Neural cell (in vitro differentiated cells): ENCODE data around the gene DUSP22. TPM values are rescaled to one million over a fixed set of nuclear protein-coding genes. Genes with fewer than 3 reads are reported as not detected.

Experiments used
- H2AFZ ChIP-seq: fragments of 200-600, 300-800 bp; sonication (generic), shearing (Covaris generic); 2 replicates; pipeline ENCODE4 v1.6.0; 2014; ENCODE audit warnings: low read depth, mild to moderate bottlenecking, antibody characterized with exemption, low read length, moderate library complexity
- H3F3A ChIP-seq: fragments of 200-600 bp; shearing (Covaris generic); 2 replicates; pipeline ENCODE4 v1.6.1; 2016; ENCODE audit warnings: mild to moderate bottlenecking, moderate library complexity, mixed read lengths, antibody characterized with exemption, low read length; ENCODE audit not compliant: insufficient read depth, poor library complexity, severe bottlenecking
- H3K27ac ChIP-seq: fragments of 200-600, 300-800 bp; sonication (generic), shearing (Covaris generic); 2 replicates; pipeline ENCODE4 v1.5.1; 2014; ENCODE audit warnings: mild to moderate bottlenecking, low read length, moderate library complexity
- H3K27me3 ChIP-seq: fragments of 300-800, 200-600 bp; sonication (generic), shearing (Covaris generic); 2 replicates; pipeline ENCODE4 v1.6.0; 2014; ENCODE audit warnings: mild to moderate bottlenecking, low read depth, low read length, moderate library complexity; ENCODE audit not compliant: insufficient read depth
- H3K36me3 ChIP-seq: fragments of 300-800, 200-600 bp; sonication (generic), shearing (Covaris generic); 2 replicates; pipeline ENCODE4 v1.5.1; 2014; ENCODE audit warnings: mild to moderate bottlenecking, antibody characterized with exemption, low read length, moderate library complexity; ENCODE audit not compliant: insufficient read depth
- H3K4me2 ChIP-seq: fragments of 300-800, 200-600 bp; sonication (generic), shearing (Covaris generic); 2 replicates; pipeline ENCODE4 v1.6.0; 2014; ENCODE audit warnings: mild to moderate bottlenecking, low read length
- H3K4me3 ChIP-seq: fragments of 300-800, 200-600 bp; sonication (generic), shearing (Covaris generic); 2 replicates; pipeline ENCODE4 v1.5.1; 2014; ENCODE audit warnings: mild to moderate bottlenecking, low read length, moderate library complexity
- H3K79me2 ChIP-seq: fragments of 200-600 bp; shearing (Covaris generic); replicated peaks from 2 replicates; pipeline ENCODE4 v1.6.0; 2014; ENCODE audit warnings: mild to moderate bottlenecking, low read length, moderate library complexity; ENCODE audit not compliant: insufficient read depth
- H3K9ac ChIP-seq: fragments of 300-800, 200-600 bp; sonication (generic), shearing (Covaris generic); 2 replicates; pipeline ENCODE4 v1.6.1; 2016; ENCODE audit warnings: mild to moderate bottlenecking, low read length, mixed read lengths
- H3K9me2 ChIP-seq: fragments of 200-600 bp; shearing (Covaris generic); 2 replicates; pipeline ENCODE4 v1.6.1; 2016; ENCODE audit warnings: mild to moderate bottlenecking, low read length, mixed read lengths; ENCODE audit not compliant: insufficient read depth
- H3K9me3 ChIP-seq: fragments of 200-600, 300-800 bp; sonication (generic), shearing (Covaris generic); 2 replicates; pipeline ENCODE4 v1.6.1; 2016; ENCODE audit warnings: mild to moderate bottlenecking, mixed run types, low read length, moderate library complexity, mixed read lengths
- H4K20me1 ChIP-seq: fragments of 200-600 bp; shearing (Covaris generic); 2 replicates; pipeline ENCODE4 v1.6.1; 2016; ENCODE audit warnings: mild to moderate bottlenecking, mixed run types; ENCODE audit not compliant: insufficient read depth
- CTCF ChIP-seq: fragments of 450-650 bp; IDR thresholded peaks from 2 replicates; pipeline ENCODE4 v1.5.1; 2014; ENCODE audit warnings: antibody characterized with exemption, mild to moderate bottlenecking, moderate library complexity; ENCODE audit not compliant: poor library complexity, severe bottlenecking
- EP300 ChIP-seq: fragments of 450-650 bp; conservative IDR thresholded peaks from 2 replicates; pipeline ENCODE4 v1.6.1; 2014; ENCODE audit warnings: antibody characterized with exemption, mild to moderate bottlenecking, moderate library complexity; ENCODE audit not compliant: poor library complexity, severe bottlenecking
- EZH2 ChIP-seq: fragments of 200-600, 300-800 bp; shearing (Covaris generic), sonication (generic); IDR thresholded peaks from 2 replicates; pipeline ENCODE4 v1.6.1; 2014; ENCODE audit warnings: antibody characterized with exemption, low read length, borderline replicate concordance, mild to moderate bottlenecking; ENCODE audit not compliant: insufficient read depth, poor library complexity, severe bottlenecking
- MXI1 ChIP-seq: fragments of 450-650 bp; conservative IDR thresholded peaks from 2 replicates; pipeline ENCODE4 v1.6.1; 2014; ENCODE audit warnings: antibody characterized with exemption, mild to moderate bottlenecking; ENCODE audit not compliant: poor library complexity, severe bottlenecking
- POLR2AphosphoS5 ChIP-seq: IDR thresholded peaks from 2 replicates; pipeline ENCODE4 v1.6.1; 2012
- RAD21 ChIP-seq: fragments of 450-650 bp; conservative IDR thresholded peaks from 2 replicates; pipeline ENCODE4 v1.6.1; 2014; ENCODE audit warnings: antibody characterized with exemption, mild to moderate bottlenecking, moderate library complexity
- REST ChIP-seq: IDR thresholded peaks from 2 replicates; pipeline ENCODE4 v1.6.1; 2012; ENCODE audit warnings: borderline replicate concordance
- SMC3 ChIP-seq: fragments of 450-650 bp; conservative IDR thresholded peaks from 2 replicates; pipeline ENCODE4 v1.6.1; 2014; ENCODE audit warnings: antibody characterized with exemption, mild to moderate bottlenecking, moderate library complexity; ENCODE audit not compliant: poor library complexity
- TAF1 ChIP-seq: IDR thresholded peaks from 2 replicates; pipeline ENCODE4 v1.6.1; 2012; ENCODE audit warnings: low read depth
- polyA plus RNA-seq: library from polyadenylated mRNA; depleted of rRNA; stranded (reverse); fragments of >200 nt; gene quantifications from 2 replicates; pipeline ENCODE4 v1.2.3, GENCODE V29; 2014

Gene DUSP22
- polyA plus RNA-seq, 1 donor from 2014 or later = 24.9 TPM

- Histone ChIP-seq H3K9me3 (peaks cover 15% of the 10 kb centered on the region), H4K20me1 (no peaks in the 10 kb centered on the region)
- no peak for TF ChIP-seq RAD21
- TF ChIP-seq POLR2AphosphoS5 = no peak
- TF ChIP-seq REST = no peak
- TF ChIP-seq TAF1 = no peak
- no peak for TF ChIP-seq EP300
- no peak for TF ChIP-seq SMC3
- TF ChIP-seq MXI1 = no peak
- no peak for TF ChIP-seq CTCF
- TF ChIP-seq EZH2 = no peak
Measured at GRCh38 chr6:303948-304558, 11.8 kb downstream of the DUSP22 start.

GRCh38 chr6:304833-305370 lies 12.6 kb downstream of the DUSP22 start:
- Histone ChIP-seq H3K9me3 (peaks cover 15% of the 10 kb centered on the region), H3K9ac (no peak overlapping the region), H3K27ac (no peak overlapping the region)

More at GRCh38 chr6:303948-304558, 11.8 kb downstream of the DUSP22 start:
- no peak overlapping the region for H3K4me2 ChIP-seq
- H3K27me3 ChIP-seq = no peaks in the 10 kb centered on the region
- no peaks in the 10 kb centered on the region for H3K9me2 ChIP-seq
- no peak overlapping the region for H3K9ac ChIP-seq
- H3K4me3 ChIP-seq = no peak overlapping the region
- no peaks in the 10 kb centered on the region for H3K36me3 ChIP-seq
- H3K79me2 ChIP-seq = no peaks in the 10 kb centered on the region
- H3F3A ChIP-seq = no peaks in the 10 kb centered on the region
- no peak overlapping the region for H2AFZ ChIP-seq
- no peak overlapping the region for H3K27ac ChIP-seq

More at GRCh38 chr6:304833-305370, 12.6 kb downstream of the DUSP22 start:
- no peaks in the 10 kb centered on the region for H3F3A ChIP-seq
- no peak overlapping the region for H3K4me3 ChIP-seq
- no peaks in the 10 kb centered on the region for H3K27me3 ChIP-seq
- H4K20me1 ChIP-seq = no peaks in the 10 kb centered on the region
- H2AFZ ChIP-seq = no peak overlapping the region
- no peaks in the 10 kb centered on the region for H3K79me2 ChIP-seq
- TF ChIP-seq MXI1 (no peak), CTCF (no peak), REST (no peak), EZH2 (no peak), EP300 (no peak), RAD21 (no peak), SMC3 (no peak), POLR2AphosphoS5 (no peak), TAF1 (no peak)
- no peak overlapping the region for H3K4me2 ChIP-seq
- no peaks in the 10 kb centered on the region for H3K9me2 ChIP-seq
- H3K36me3 ChIP-seq = no peaks in the 10 kb centered on the region
